Occipital lobe (tissue), 2 donors: ENCODE data around the gene CDH2. TPM values are rescaled to one million over a fixed set of nuclear protein-coding genes. Genes with fewer than 3 reads are reported as not detected.

Experiments
- DNase-seq: peaks from one replicate; lab custom pipeline; 2025; lab: John Stamatoyannopoulos, UW
- total RNA-seq: library from RNA; depleted of rRNA; stranded (reverse); fragments of >200 nt; gene quantifications from one replicate; pipeline ENCODE4 v1.2.3, GENCODE V29; 2014

The CDH2 gene
- total RNA-seq, 1 donor from 2014 or later, result 200 TPM

DNA sequence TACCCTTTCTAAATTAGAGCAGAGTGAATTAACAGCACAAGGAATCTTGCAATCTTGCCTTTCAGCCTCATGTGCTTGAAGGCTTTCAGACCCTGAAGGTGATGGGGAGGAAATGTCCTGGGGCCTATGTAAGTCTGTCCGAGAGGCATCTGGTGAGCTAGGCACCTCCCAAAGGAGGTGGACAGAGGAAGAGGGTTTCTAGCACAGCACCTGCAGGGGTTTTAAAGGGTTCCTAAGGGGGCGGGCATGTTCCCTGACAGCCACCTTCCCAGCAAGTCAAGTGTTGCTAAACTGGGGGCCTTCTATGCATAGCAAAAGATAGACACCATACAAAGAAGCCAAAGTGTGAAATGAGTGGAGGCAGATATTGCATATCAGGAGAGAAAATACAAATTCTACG lies 88.5 kb downstream of the CDH2 start:
- DNase-seq, result no peak

DNA sequence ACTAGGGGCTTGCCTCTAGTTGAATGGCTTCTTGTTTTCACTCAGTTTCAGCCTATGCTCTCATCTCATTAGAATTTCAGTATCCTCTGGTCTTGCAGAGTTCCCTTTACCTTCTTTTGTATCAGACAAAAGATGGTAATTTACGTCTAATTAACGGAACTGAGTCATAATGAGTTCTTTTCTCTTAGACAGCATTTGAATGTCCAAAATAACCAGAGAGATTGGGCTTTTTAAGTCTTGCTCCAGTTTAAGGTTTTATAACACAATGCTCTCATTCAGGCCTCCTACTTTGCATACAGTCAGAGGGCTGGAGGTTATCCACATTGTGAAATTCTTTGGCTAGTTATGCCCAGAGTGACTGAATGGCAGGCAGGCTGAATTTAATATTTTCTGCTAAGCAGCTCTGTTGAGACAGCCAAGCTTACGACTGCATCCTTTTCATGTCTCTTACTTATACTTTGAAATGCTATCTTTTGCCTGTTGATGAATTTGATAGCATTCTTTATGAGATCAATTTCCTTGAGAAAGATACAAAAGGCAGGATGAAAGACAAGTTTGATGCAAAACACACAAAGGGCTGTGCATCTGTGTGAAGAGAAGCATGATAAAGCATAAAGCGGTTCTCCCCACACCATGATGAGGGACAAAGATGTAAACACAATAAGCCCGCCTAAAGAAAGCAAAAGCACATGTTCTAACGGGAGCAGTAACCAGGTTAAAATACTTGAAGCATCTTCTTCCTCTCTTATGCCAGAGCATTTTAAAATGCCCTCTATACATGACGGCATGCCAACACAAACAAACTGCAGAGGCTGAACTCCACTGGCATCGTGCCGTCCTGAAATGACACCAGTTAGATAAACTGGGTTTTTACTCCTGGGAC lies 90.0 kb downstream of the CDH2 start:
- DNase-seq, result no peak

DNA sequence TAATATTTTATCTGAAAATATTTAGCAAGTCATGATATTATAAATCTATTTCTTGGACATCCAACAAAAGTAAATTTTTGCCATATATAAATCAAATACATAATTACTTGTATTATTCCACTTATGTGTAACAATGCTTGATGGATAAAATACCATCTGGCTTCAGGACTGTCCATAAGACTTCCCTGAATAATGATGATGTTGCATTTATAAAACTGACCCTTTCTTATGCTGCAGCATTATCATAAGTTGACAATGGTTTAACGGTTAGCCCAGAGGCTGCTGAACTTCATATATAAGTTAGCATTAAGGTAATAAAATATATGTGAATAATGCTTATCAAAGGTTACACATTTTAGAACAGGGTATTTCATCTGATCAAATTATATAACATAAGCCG lies 95.4 kb downstream of the CDH2 start:
- no peak for DNase-seq

DNA sequence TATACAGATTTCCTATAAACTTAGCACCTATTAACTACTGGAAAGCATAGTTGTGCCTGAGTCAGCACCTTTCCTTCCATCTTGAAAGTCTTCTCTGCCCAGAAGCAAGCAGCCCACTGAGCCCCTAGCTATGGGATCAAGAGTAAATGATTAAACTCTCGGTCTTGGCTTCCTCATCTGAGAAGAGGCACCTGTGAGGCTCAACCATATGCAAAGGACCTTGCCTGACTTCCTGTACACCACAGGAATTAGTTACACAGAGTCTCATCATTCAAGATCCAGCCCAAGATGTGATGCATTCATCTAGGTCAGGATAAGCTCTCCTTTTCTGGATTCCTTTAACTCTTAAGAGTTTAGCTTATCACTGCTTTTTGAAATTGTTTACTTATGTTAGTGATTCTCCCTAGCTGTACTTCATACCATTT lies 96.0 kb downstream of the CDH2 start:
- no peak for DNase-seq

DNA sequence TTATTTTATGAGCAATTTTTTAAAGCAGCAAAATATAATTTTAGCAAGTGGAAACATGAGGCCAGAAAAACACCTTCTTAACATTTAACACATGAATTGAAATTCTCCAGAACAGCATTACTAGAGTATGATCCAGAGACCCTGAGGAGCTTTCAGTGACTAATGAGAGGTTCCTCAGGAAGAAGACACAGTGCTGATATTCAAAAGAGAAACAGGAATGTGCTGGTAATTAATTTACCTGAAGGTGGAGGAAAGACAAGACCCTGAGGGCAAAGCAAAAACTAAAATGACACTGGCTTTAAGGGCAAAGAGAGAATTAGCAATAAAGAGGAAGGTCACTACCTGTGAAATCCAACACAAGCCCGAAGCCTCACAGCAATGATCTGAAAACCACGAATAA lies 97.0 kb downstream of the CDH2 start:
- DNase-seq, result no peak

DNA sequence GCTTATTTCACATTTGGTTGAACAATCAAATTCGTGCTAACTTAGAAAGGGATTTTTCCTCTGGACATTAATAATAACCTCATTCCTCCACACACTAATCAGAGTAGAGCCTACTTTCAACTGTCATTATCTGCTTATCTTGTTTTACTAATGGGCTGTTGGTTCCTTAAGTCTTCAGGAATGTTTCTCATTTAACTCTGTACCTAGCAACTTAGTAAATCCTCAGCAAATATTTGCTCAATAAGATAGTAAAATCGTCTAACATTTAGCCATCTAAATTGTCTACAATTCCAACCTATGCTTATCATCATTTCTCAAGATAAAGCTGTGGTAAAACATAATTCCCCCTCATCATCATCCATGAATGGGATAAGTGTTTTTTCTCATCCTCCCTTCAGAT lies 98.1 kb downstream of the CDH2 start:
- DNase-seq, result no peak

DNA sequence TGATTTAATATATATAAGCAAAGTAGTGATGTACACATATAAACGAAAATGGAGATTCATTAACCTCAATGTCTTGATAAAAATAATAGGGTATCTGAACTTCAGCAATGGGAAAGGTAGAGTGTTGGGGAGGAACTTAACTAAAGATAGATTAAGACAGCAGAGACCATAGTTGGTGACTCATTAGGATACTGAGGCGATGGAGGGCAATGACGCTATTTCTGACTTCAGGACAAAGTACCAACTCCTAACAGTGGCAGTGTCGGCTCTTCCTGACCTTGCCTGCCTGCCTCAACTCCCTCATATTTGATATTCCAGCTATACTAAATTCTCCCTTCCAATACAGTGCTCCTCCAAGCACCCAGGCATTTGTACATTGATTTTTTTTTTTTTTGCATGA lies 98.6 kb downstream of the CDH2 start:
- no peak for DNase-seq

DNA sequence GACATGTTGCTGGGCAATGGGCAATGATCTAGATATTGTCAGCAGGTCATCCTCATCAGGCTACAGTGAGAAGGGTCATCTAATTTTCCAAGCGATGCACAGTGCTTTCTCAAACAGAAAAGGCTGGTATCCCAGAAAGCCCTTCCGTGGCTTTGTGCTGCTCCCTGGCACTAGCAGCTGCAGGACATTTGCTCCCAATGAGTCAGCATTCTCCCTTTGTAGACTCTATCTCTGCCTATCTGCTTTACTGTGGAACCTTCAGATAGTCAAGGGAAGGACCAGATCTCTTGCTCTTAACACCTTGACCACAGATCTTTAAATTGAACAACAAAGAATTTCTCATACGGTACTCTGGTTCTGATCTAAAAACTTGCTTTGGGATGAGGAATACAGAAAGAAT lies 101.4 kb downstream of the CDH2 start:
- no peak for DNase-seq

DNA sequence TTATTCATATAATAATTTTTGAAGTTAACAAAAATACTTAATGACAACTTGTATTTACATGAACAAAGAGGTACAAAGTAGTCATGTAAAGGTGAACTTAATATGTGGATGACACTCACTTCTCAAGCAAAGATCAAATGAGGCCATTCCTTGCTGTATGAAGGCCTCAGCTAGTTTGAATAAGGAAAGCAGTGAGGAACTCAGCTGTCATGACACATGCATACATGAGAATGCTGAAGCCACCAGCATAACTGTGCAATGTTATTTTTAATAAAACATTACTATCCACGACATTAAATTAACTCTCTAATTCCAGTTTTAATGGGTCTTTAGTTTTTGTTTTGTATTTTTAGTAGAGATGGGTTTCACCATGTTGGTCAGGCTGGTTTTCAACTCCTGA lies 102.9 kb downstream of the CDH2 start:
- no peak for DNase-seq

DNA sequence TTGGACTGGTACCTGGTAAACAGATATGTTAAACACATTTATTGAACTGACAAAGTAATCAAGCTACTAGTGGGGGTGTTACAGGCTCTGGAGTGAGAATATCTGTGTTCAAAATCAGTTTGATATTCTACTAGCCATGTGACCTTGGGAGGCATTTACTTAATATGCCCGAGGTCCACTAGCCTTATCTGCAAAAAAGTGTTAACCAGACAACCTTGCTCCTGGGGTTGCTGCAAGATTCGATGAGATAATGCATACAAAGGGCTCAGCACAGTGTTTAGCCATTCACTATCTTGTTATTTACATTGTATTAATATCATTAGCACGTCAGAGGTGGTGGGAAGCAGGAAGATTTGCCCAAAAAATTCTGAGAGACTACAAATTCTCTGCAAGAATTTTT lies 103.3 kb downstream of the CDH2 start:
- DNase-seq, result no peak

DNA sequence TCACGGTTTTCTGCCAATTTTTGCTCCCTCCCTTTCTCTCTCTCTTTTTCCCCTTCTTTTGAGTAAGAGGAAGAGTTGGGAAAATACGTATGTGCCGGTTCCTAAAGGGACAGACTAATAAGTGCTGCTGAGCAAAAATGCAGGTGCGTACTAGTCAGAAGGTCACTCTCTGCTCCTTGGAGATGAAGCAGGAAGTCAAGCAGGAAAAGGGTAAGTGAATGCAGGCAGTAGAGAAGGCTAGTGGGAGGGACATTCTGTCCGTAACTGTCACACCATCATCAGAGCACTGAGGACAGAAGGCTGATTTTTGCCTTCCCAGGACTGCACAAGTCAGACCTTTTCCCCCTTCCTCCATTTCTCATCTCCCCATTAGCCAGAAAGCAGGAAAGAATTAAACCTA lies 105.7 kb downstream of the CDH2 start:
- DNase-seq, result no peak

DNA sequence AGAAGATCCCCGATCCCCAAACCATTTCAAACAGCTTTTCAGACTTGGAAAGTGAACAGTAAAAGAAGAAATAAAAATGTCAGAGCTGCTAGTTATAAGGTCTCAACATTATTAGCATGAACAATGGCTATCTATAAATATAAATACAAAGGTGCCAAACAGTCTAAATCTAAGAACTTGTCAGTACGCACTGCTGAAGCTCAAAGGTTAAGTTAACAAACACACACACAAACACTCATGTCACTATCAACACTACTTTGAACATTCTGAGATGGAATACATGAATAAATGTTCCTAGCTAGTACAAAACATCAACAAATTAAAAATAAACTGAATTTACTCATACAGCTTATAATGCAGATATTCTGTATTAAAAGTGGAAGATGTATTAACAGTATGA lies 108.7 kb downstream of the CDH2 start:
- no peak for DNase-seq

DNA sequence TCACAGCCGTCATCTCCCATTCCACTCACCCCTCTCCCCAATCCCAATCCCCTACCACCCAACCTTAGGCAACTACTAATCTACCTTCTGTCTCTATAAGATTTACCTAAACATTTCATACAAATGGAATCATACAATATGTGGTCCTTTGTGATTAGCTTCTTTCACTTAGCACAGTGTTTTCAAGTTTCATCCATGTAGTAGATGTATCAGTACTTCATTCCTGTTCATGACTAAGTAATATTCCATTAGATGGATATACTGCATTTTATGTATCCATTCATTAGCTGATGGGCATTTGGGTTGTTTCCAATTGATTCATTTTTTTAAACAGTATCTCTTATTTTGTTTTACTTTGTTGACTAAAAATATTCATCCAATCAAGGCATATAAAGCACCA lies 109.6 kb downstream of the CDH2 start:
- DNase-seq, result no peak

DNA sequence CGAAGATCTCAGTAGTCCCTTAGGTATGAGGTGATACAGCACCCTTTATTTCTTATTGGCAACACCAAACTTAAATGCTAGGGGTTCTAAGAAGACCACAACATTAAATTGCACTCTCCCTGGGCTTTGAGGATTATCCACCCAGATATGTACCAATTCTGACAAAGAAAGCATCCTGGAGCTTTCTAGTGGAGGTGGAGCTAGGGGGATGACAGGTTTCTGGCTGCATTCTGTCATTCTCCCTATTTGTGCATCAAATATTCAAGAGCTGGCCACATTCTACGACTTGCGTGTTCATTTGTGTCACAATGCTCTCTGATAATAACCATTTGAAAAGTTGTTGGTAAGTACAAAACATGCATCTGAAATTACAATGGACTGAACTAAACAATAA lies 111.1 kb downstream of the CDH2 start:
- no peak for DNase-seq

DNA sequence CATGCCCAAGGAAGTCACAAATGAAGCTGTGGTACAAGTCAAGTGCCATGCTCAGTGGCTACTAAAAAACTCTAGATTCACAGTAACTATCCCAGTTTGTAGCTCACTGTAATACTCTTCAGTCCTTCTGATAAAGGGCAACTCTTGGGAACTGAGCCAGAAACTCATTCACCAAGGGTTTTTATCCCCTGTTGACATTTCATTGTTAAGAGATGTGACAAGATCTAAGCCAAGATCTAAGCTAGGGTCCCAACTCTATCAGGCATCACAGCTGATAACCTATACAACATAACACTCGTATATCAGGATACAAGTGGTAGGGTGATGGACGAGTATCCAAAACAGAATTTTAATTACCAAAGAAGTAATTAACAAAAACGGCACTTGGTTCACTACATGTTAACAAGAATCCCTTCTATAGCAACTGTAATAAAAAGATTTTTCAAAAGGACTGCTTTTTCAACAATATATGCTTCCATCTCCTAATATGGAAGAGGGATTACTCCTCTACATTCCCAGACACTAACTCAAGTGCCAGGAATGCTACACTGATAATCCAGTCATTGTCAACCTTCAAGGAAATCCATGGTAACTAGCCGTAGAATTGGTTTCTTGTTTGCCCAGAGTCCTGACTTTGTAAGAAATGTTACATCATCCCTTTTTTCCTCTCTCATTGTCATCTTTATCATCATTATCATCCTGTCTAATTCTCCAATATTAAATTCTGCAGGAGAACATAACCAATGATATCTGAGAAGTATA lies 111.7 kb downstream of the CDH2 start:
- no peak for DNase-seq

DNA sequence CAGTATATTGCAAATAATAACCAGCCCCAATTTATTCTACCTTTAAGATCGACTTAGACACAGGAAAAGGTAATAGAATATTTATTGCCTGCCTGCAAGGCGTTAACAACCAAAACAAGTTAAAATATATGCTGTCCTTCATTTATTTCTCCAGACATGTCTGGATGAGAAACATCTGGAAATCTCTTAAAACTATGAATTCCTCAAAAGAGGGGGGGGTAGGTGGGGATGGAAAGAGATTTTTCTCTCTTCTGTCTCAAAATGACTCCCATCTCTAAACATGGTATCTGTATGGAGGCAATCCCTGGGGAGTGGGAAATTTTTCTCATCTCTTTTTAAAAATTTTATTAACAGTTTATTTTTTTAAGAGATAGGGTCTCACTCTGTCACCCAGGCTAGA lies 113.0 kb downstream of the CDH2 start:
- DNase-seq, result no peak

DNA sequence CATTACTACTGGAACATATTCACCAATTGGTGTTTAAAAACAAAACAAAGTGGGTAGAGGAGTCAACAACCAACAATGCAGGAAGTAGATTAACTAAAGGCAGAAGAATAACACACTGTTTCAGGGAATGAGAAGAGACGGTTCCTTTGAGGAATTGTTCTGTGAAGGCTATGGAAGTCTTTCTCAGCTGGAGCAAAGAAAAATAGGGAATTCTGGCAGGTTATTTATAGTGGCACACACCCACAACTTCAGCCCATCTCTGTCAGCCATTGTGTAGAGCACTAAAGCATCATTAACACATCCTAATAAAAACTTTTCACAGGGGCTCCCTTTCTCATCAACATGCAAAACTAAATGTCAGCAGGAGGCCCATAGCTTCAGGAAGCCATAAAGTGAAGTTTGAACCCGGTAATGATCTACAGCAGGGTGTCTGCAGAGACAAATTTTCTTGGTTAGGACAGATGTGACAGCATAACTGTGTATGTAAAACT lies 113.6 kb downstream of the CDH2 start:
- DNase-seq, result no peak

DNA sequence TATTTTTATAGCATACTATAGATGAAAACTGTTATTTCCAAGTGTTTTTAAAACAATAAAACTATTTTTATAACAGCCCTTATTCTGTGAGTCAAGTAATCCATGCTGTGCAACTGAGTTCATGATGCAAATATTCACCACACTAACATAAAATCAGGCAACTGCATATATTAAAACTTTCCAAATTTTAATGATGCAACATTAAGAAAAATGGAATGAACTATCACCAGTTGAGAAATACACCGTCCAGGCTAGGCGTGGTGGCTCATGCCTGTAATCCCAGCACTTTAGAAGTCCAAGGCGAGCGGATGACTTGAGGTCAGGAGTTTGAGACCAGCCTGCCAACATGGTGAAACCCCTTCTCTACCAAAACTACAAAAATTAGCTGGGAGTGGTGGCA lies 114.5 kb downstream of the CDH2 start:
- DNase-seq, result no peak

DNA sequence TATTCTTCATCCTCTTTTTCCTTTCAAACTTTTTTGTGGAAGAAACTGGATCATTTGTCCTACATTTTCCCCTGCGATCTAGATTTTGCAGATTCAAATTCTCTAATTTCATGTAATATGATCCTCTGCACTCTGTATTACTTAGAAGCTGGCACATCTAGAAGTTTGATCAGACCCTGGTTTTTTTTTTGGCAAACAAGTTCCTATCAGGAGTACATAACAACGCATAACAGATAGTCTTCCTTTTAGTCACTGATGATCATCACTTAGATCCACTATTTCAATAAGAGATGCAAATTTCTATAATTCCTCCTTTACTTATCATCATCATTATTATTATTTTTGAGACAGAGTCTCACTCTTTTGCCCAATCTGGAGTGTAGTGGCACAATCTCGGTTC lies 117.1 kb downstream of the CDH2 start:
- no peak for DNase-seq

DNA sequence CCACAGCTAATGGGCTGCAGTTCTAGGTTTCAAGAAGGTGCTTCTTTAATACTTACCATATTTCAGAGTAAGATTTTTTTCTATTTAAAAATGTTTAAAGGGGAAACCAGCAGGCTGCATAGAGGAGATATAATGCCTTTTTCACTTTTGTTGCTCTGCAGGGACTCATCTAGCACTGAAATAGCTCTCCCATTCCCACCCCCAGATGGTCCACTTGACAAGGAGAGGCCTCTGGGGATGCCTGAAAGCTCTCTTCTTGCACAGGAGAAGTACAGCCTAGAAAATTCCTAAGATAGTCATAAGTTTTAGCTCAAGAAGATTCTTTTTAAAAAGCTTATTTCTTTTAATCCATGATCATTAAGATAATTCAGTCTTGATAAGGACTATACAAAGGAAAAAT lies 126.4 kb downstream of the CDH2 start:
- no peak for DNase-seq

DNA sequence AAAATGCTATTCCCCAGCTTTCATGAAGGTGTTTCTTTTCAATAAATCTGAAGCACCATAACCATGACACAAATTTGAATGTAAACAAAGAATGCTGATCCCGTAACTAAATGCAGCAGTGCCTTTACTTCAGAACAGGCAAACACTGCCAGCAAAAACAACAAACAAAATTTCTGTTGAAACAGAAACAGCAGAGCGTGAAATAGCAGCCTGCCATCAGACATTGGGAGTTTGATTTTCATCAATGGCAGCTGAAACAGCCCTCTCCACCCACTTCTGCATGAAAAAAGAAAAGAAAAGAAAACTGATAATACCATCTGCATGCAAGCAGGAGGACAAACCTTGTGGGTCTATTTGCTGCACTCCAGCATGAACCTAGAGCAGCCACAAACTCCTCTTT lies 128.3 kb downstream of the CDH2 start:
- DNase-seq, result no peak

DNA sequence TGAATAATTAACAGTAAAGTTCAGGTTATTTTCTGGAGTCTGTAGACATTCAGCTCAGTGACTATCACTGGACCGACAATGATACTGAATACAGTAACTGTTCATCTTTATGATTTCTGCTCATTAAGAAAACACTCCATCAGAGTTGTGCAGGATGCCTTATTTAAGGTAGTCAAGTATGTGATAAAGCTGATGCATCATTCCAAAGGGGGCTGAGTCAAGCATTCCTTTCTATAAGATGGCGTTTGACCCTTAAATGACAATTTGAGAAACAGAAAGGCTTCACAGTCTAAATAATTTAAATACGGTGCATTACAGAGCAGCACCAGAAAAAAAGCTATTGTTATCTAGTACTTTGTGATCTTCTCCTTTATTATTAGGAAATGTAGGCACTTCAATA lies 131.1 kb downstream of the CDH2 start:
- DNase-seq, result no peak
